ENCODE measurements around the gene SNRK. TPM values are rescaled to one million over a fixed set of nuclear protein-coding genes. Genes with fewer than 3 reads are reported as not detected.

Gene SNRK
- total and polyA plus RNA-seq, 10 donors: 12.0 to 121 (median 99.2) TPM

- no peak for DNase-seq
- WGBS, 5 donors: 24 to 45% (median 29%) methylated on average over 1 of the region's 1 CpG
- H3K27ac ChIP-seq: peak overlapping the region in 3 of 8 donors; percentile 27 to 44 (median 31)
- intact Hi-C loops (cut with DNase I; ENCODE audit: low total_unique reads): no loop called here
- peaks cover 26 to 70% (median 45%) of the 10 kb centered on the region in 6 donors for H3K4me1 ChIP-seq
- TF ChIP-seq POLR2AphosphoS5 (IDR thresholded peaks at IDR 0.05): no peak
- TF ChIP-seq CTCF (IDR thresholded peaks at IDR 0.05 in 8 of 11, conservative IDR thresholded peaks at IDR 0.05 in 3 of 11): no peak
- no peak for TF ChIP-seq POLR2A (IDR thresholded peaks at IDR 0.05)
- H3K36me3 ChIP-seq: peaks cover 0 to 45% (median 37%) of the 10 kb centered on the region in 6 donors
- H3K4me3 ChIP-seq: no peak overlapping the region
- H3K9me3 ChIP-seq: peaks cover 3 to 18% (median 15%) of the 10 kb centered on the region in 8 donors
- H3K27me3 ChIP-seq (replicated peaks in 1 of 7): no peaks in the 10 kb centered on the region
Measured at GRCh38 chr3:43330981-43331380, 44.6 kb downstream of the SNRK start.

GRCh38 chr3:43331381-43331780 lies 45.0 kb downstream of the SNRK start:
- Histone ChIP-seq H3K36me3 (peaks cover 0 to 49% (median 41%) of the 10 kb centered on the region in 6 donors), H3K27ac (peak overlapping the region in 3 of 8 donors; percentile 27 to 44 (median 31)), H3K4me3 (no peak overlapping the region), H3K9me3 (peaks cover 3 to 22% (median 19%) of the 10 kb centered on the region in 8 donors), H3K4me1 (peaks cover 22 to 66% (median 41%) of the 10 kb centered on the region in 6 donors), H3K27me3 (replicated peaks in 1 of 7) (no peaks in the 10 kb centered on the region)
- intact Hi-C loops (cut with DNase I; ENCODE audit: low total_unique reads): no loop called here
- no peak for TF ChIP-seq CTCF (IDR thresholded peaks at IDR 0.05 in 8 of 11, conservative IDR thresholded peaks at IDR 0.05 in 3 of 11)
- TF ChIP-seq POLR2A (IDR thresholded peaks at IDR 0.05): no peak
- TF ChIP-seq POLR2AphosphoS5 (IDR thresholded peaks at IDR 0.05): no peak
- no peak for DNase-seq
- WGBS, 5 donors: 54 to 77% (median 70%) methylated on average over 4 of the region's 4 CpGs

- no peak for TF ChIP-seq CTCF (IDR thresholded peaks at IDR 0.05 in 8 of 11, conservative IDR thresholded peaks at IDR 0.05 in 3 of 11)
- TF ChIP-seq POLR2AphosphoS5 (IDR thresholded peaks at IDR 0.05): no peak
- TF ChIP-seq POLR2A (IDR thresholded peaks at IDR 0.05): no peak
- intact Hi-C loops (cut with DNase I; ENCODE audit: low total_unique reads): no loop called here
- Histone ChIP-seq H3K4me1 (peaks cover 0 to 30% (median 13%) of the 10 kb centered on the region in 6 donors), H3K27ac (no peak overlapping the region), H3K36me3 (peaks cover 8 to 85% (median 76%) of the 10 kb centered on the region in 6 donors), H3K27me3 (replicated peaks in 1 of 7) (no peaks in the 10 kb centered on the region), H3K4me3 (no peak overlapping the region), H3K9me3 (peaks cover 18 to 56% (median 53%) of the 10 kb centered on the region in 8 donors)
- DNase-seq: no peak
- 49 to 79% (median 61%) methylated on average over 1 of the region's 1 CpG for WGBS, 5 donors
Measured at GRCh38 chr3:43334976-43335375, 48.6 kb downstream of the SNRK start.

- no peak overlapping the region for H3K27ac ChIP-seq
- TF ChIP-seq POLR2A (IDR thresholded peaks at IDR 0.05): no peak
- no peak for TF ChIP-seq POLR2AphosphoS5 (IDR thresholded peaks at IDR 0.05)
- no peak for TF ChIP-seq CTCF (IDR thresholded peaks at IDR 0.05 in 8 of 11, conservative IDR thresholded peaks at IDR 0.05 in 3 of 11)
- 93 to 100% (median 95%) methylated on average over 1 of the region's 1 CpG for whole genome bisulfite sequencing, 5 donors
- H3K36me3 ChIP-seq: peaks cover 8 to 93% (median 84%) of the 10 kb centered on the region in 6 donors
- H3K9me3 ChIP-seq: peaks cover 18 to 58% (median 53%) of the 10 kb centered on the region in 8 donors
- H3K4me3 ChIP-seq: no peak overlapping the region
- H3K27me3 ChIP-seq (replicated peaks in 1 of 7): no peaks in the 10 kb centered on the region
- intact Hi-C loops (cut with DNase I; ENCODE audit: low total_unique reads): no loop called here
- peaks cover 0 to 22% (median 6%) of the 10 kb centered on the region in 6 donors for H3K4me1 ChIP-seq
- DNase-seq: no peak
Measured at GRCh38 chr3:43335799-43336198, 49.5 kb downstream of the SNRK start.
